Measurements from ENCODE around the gene SEMA4B.
"Not testable (repeated sequence)": the region's sequence is repeated elsewhere in the genome, so short reads cannot be mapped to it uniquely, and the experiment has no call there.

Gene SEMA4B

GRCh38 chr15:90184119-90184785 is 16.9 kb upstream of the SEMA4B start:
- peak; percentile 31 to 39 for DNase-seq

DNA sequence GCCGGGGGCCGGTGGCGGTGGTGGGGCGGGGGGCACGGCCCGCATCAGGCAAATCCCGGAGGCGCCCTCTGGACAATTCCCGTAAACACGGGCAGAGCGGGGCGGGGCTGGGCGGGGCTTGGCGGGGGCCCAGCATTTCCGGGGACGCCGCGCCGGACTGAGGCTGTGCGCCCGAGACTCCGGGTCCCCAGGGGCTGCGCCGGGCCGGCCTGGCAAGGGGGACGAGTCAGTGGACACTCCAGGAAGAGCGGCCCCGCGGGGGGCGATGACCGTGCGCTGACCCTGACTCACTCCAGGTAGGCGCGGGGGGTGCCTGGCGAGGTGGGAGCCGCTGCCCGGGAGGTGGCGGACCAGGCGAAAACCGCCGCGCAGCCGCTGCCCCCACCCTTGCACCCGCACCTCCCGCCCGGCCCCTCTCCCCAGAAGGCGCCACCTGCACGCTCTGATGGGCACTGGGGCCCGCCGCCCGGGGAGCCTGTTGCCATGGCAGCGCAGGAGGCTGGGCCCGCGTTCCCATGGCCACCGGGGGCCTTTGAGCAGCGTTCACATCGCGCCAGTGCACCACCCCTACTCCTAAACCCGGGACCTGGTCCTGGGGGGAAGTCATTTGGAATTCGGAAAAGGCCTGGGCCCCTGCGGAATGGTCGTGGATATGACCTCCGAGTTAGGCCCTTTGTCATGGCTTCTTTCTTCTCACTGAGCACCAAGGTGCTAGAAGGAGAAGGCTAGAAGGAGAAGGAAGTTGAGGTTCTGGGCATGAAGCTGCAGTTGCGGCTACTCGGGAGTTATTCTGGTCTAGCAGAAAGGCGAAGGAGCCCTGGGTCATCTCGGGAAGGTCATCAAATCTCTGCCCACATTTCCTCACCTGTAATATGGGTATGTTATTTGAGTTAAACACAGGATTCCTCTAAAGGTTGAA is 16.1 kb upstream of the SEMA4B start:
- no peak for DNase-seq

- DNase-seq, result no peak
Observed at GRCh38 chr15:90187257-90187868, 13.8 kb upstream of the SEMA4B start.

GRCh38 chr15:90188065-90188464 is 13.1 kb upstream of the SEMA4B start:
- DNase-seq, result not testable (repeated sequence)

DNA sequence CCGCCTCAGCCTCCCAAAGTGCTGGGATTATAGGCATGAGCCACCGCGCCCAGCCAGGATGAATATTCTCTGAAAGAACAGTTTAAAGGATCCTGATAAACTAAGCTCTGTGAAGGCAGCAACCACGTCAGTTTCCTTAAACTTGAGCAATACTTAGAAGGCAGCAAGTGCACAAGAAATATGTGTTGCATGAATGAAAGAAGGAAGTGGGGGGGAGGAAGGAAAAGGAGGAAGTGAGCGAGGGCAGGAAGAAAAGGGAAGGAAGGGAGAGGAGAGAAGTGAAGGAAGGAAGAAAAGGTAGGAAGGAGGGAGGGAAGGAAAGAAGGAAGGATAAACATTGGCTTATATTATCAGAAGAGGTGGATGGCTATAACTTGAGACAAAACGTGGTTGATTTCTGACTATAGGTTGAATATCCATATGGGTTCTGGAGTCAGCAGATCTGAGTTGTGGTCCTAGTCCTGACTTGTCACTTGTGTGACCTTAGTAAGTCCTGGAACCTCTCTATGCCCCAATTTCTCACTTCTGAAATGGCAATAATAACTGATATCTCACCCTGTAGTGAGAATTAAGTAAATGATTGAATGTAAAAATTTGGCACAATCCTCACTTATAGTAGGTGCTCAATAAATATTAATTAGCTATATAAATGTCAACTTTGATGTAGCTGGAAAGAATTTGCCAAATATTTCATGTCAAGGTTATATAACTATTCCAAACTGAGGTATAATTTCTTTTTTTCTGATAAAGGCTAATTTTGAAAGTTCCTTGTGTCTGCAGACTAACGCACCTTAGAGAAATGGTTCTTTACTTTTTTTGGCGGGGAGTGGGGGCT is 12.0 kb upstream of the SEMA4B start:
- DNase-seq, result no peak

DNA sequence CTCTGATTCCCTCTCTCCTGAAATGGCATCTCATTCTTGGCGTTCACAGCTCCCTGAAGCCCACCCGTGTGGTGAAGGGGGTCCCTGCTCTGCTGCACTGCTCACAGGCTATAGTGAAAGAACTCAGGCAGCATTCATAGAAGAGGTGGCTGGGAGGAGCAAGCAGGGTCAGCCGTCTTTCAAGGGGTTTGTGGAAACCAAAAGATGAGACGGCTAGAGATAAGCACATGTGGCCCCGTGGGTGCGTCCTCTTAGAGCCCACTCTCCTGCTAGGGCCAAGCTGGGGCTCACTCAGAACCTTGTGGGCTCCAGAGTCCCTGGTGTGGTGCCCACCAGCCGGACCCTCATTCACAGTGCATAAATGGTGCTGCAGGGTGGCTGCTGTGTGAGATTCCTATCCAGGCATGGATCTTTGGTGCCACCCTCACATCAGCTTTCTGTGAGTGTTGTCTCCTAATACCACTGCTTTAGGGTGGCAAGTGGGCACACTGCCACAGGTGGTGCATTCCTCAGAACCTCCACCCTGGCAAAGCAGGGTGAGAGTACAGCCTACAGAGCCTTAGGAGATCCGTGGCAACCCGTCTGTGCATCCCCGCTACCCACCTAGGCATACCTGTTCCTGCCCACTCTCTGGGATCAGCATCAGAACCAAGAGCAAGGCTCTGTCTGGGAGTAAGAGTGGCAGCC is 11.2 kb upstream of the SEMA4B start:
- DNase-seq, result no peak

DNA sequence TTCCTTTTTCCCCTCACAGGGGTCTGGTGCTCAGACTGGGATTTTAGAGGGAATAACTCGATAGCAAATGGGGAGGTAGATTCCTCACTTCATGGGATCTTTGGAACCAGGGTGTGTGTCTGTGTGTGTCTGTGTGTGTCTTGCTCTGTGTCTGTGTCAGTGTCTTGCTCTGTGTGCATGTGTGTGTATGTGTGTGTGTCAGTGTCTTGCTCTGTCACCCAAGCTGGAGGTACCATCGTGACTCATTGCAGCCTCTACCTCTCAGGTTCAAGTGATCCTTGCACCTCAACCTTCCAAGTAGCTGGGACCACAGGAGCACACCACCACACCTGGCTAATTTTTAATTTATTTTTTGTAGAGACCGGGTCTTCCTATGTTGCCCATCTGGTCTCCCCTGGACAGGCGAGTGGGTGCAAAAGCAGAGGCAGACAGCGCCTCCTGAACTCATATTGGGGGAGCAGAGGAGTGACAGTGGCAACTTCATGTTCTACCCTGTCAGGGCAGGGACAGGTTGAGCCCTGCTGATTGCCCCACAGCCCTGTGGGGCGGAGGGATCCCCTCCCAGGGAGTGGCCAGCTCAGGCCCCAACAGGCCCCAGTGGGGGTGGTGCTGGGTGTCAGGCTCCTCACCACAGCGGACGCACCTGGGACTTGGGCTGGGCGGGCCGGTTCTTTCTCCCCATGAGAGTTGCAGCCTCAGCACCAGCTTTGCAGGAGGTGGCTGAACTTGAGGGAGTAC is 10.4 kb upstream of the SEMA4B start:
- DNase-seq, result no peak

- no peak for DNase-seq
Observed at GRCh38 chr15:90191344-90191687, 9.8 kb upstream of the SEMA4B start.

- DNase-seq, result no peak
Observed at GRCh38 chr15:90191794-90192509, 9.2 kb upstream of the SEMA4B start.

DNA sequence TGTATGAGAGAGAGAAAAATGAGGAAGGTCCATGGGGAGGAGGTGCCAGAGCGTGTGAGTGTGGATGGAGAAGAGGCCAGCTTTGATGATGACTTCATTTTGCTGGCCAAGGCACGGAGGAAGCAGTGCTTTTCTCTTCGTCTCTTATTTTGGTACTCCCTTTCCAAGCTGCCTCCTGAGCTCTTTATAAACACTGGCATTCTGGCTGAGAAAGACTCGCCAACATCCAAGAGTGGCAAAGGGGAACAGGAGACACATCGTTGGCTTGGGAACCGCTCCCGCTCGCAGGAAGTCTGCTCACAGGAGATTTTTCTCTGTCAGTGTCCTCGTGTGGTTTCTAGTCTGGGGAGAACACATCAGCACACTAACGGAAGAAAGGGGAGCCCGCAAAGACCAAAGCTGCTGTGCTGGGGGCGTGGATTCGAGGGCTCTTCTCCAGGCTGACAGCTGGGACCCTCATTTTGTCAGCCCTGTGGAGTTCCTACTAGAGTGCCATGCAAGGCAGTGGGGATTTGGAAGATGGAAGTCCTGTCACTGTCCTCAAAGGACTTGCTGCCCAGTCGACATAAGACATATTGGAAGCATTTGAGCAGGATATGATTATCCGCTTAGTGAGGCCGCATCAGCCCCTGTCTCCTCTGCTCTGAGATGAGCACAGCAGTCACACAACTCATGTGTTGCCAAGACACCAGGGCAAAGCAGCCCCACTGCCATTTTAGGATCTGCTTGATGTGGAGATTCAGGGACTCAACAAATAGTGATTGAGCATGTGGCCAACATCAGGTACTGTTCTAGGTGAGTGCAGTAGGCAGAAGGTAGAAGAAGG is 8.0 kb upstream of the SEMA4B start:
- DNase-seq, result peak in 1 of 2 experiments; percentile 41

DNA sequence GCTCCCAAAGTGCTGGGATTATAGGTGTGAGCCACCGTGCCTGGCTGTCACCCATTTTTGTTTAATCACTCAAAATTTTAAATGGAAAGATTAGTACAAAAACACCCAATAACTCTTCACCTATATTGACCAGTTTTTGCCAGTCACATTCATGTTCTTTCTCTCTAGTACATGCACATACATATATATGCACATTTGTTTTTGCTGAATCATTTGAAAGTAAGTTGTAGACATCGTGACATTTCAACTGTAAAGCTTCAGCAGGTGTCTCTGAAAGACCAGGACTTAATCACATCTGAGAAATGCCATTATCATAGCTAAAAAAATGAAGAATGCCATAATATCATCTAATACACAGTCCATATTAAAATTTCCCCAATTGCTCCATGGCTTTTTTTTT is 6.5 kb upstream of the SEMA4B start:
- DNase-seq, result no peak

- no peak for DNase-seq
Observed at GRCh38 chr15:90200534-90201129, 498 bp upstream of the SEMA4B start.

GRCh38 chr15:90201944-90202375 is 830 bp downstream of the SEMA4B start:
- DNase-seq, result no peak

DNA sequence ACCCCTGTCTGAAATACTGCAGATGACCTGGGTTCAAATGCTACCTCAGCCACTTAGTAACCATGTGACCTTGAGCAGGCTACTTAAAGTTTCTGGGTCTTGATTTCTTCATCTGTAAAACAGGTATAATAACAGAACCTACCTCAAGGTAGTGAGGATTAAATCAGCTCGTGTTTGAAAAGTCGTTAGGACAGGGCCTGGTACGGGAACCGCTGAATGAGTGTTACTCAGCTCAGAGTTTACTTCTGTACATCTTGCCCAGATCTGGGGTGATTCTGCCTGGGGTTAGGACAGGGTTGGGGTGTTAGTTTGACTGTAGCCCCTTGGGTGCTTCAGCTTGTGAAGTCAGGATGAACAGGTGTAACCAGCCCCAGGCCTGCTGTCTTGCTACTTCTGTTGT is 1.8 kb downstream of the SEMA4B start:
- DNase-seq, result no peak

DNA sequence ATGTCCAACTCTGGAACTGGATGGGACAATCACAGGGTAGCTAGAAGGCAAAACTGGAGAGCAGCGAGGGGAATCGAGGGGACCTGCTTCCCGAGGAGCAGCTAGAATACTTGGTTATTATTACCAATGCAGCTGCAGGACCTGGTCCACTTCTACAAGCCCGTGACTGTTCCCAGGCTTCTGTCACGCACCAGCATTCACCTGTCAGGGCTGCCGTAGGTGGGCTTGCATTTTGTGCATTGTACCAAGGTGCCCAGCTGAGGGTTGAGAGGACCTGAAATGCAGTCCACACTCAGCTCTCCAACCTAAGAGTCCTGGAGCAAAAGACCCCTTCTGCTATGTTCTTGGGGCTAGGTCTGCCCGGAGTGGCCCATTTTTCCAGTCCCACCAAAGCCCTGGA is 2.3 kb downstream of the SEMA4B start:
- no peak for DNase-seq

GRCh38 chr15:90203922-90204321 is 2.8 kb downstream of the SEMA4B start:
- DNase-seq, result no peak

GRCh38 chr15:90205050-90205848 is 4.1 kb downstream of the SEMA4B start:
- DNase-seq, result no peak

GRCh38 chr15:90205886-90206285 is 4.8 kb downstream of the SEMA4B start:
- DNase-seq, result no peak

- no peak for DNase-seq
Observed at GRCh38 chr15:90207252-90207651, 6.1 kb downstream of the SEMA4B start.
